ENCODE measurements around the gene GRHL1. TPM values are rescaled to one million over a fixed set of nuclear protein-coding genes. Genes with fewer than 3 reads are reported as not detected.

Gene GRHL1
- total RNA-seq, 1 experiment from 2014 or later, result 2.7 TPM

- TF ChIP-seq JUN (CRISPR knock-in tag; IDR thresholded peaks at IDR 0.05), result no peak
These were observed 17.3 kb downstream of the GRHL1 start (continued) for GRCh38 chr2:9968553-9969497.

DNA sequence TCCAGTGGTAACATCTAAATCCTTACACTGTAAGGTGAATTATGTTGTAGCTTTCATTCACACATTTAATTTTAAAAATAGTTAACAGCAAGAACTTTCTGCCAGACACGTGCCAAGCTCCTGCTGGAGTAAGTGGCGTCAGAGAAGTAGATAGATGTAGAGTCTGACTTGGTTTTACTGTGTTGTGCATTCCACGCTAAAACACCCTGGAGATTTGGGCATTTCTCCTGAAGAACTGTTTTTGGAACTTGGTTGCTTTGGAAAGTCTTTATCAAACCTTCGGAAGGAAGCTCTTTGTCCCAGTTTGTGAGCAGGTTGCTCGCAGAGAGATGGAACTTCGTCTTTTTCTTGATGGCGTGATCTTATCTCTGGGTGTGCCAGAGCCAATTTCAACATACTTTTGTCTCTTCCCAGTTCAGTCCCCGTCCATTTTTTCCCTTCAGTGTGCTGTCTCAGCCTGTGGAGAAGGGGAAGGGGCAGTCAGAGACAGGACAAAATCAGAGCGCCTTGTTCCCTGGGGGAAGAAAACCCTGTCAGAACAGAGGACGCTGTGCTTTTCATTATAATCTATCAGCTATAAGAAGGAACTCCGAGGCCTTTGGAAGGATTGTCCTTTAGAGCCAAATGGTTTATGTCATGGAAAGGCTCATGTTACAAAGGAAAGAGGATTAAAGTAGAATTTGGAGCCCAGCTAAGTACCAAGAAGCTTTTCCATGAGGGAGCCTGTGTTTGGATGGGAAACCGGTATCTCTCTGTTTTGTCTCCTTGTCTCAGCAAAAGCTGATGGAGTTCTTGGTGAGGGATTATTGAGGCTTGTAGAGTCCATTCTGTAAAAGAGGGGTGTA, 18.9 kb downstream of the GRHL1 start:
- no peak overlapping the region for H3K4me3 Mint-ChIP-seq
- TF ChIP-seq ESRRA (CRISPR knock-in tag; IDR thresholded peaks at IDR 0.05; ENCODE audit: borderline replicate concordance) (no peak), CREM (CRISPR knock-in tag; IDR thresholded peaks at IDR 0.05) (no peak), NR3C1 (CRISPR knock-in tag; conservative IDR thresholded peaks at IDR 0.05; ENCODE audit: low read depth) (no peak), ZNF671 (CRISPR knock-in tag; IDR thresholded peaks at IDR 0.05) (no peak), ATF6 (CRISPR knock-in tag; IDR thresholded peaks at IDR 0.05) (no peak), SP1 (CRISPR knock-in tag; conservative IDR thresholded peaks at IDR 0.05) (no peak), NR2C2 (CRISPR knock-in tag; IDR thresholded peaks at IDR 0.05) (no peak), IRF2 (CRISPR knock-in tag; IDR thresholded peaks at IDR 0.05; ENCODE audit: borderline replicate concordance, low read depth) (no peak), ZNF423 (CRISPR knock-in tag; IDR thresholded peaks at IDR 0.05) (no peak), NFE2L1 (CRISPR knock-in tag; IDR thresholded peaks at IDR 0.05) (no peak)
- POLR2A ChIA-PET, result no interaction called here

DNA sequence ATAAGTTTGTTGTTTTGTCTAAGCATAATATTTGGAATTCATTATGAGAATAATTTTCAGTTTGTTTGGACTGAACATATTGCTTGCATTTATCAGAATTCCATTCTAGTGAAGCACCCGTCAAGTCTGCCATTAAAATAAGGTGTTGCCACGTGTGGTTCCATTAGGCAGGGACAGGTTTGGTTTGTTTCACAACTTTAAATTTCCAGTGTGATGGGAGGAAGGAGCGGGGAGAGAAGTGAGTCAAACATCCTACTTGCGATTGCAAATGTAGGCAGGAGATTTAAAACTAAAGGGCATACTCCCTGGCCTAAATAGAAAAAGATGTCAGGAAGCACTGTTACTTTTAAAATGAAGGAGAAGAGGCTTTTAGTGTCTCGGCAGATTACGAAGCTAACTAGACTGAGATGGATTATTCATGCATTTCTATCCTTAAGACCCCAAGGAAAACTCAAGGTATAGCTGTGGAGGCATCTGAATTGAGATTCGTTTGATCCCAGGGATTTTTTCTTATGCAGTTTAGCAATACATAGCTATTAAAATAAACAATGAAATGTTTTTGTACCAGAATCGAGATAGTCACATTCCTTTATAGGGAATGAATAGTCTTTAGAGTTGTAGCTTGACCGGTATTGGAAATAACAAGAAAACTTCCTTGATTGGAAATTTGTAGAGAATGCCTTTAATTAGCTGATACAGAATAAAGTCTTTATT, 19.8 kb downstream of the GRHL1 start:
- DNase-seq (ENCODE audit: low spot score) (no peak), ATAC-seq (no peak)
- Mint-ChIP-seq H3K4me1 (peaks cover 5% of the 10 kb centered on the region; the same call in 1 of the 2 replicates), H3K27me3 (ENCODE audit: low read depth) (no peaks in the 10 kb centered on the region), H3K4me3 (no peak overlapping the region), H3K27ac (no peak overlapping the region), H3K9me3 (no peaks in the 10 kb centered on the region), H3K36me3 (no peaks in the 10 kb centered on the region)
- ChIA-PET POLR2A (interaction anchor here (0.6 kb wide), 2 partner anchors 22 to 492 kb away, joined by 3 to 5 read pairs; no protein-coding TSS in a partner anchor), CTCF (interaction anchor here (1.0 to 5.8 kb wide), 2 partner anchors 12 to 13 kb away, joined by 3 to 50 read pairs; no protein-coding TSS in a partner anchor)
- TF ChIP-seq CTCF (IDR thresholded peaks at IDR 0.05) (no peak), SP1 (CRISPR knock-in tag; conservative IDR thresholded peaks at IDR 0.05) (no peak), JAZF1 (CRISPR knock-in tag; IDR thresholded peaks at IDR 0.05) (no peak), NFE2L1 (CRISPR knock-in tag; IDR thresholded peaks at IDR 0.05) (no peak), GABPB1 (CRISPR knock-in tag; IDR thresholded peaks at IDR 0.05) (no peak), SMAD3 (CRISPR knock-in tag; IDR thresholded peaks at IDR 0.05; ENCODE audit: borderline replicate concordance) (no peak)
- TF ChIP-seq, protein P1, sequence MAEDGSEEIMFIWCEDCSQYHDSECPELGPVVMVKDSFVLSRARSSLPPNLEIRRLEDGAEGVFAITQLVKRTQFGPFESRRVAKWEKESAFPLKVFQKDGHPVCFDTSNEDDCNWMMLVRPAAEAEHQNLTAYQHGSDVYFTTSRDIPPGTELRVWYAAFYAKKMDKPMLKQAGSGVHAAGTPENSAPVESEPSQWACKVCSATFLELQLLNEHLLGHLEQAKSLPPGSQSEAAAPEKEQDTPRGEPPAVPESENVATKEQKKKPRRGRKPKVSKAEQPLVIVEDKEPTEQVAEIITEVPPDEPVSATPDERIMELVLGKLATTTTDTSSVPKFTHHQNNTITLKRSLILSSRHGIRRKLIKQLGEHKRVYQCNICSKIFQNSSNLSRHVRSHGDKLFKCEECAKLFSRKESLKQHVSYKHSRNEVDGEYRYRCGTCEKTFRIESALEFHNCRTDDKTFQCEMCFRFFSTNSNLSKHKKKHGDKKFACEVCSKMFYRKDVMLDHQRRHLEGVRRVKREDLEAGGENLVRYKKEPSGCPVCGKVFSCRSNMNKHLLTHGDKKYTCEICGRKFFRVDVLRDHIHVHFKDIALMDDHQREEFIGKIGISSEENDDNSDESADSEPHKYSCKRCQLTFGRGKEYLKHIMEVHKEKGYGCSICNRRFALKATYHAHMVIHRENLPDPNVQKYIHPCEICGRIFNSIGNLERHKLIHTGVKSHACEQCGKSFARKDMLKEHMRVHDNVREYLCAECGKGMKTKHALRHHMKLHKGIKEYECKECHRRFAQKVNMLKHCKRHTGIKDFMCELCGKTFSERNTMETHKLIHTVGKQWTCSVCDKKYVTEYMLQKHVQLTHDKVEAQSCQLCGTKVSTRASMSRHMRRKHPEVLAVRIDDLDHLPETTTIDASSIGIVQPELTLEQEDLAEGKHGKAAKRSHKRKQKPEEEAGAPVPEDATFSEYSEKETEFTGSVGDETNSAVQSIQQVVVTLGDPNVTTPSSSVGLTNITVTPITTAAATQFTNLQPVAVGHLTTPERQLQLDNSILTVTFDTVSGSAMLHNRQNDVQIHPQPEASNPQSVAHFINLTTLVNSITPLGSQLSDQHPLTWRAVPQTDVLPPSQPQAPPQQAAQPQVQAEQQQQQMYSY (CRISPR knock-in tag; IDR thresholded peaks at IDR 0.05), result no peak

More for the DNA sequence above, 18.9 kb downstream of the GRHL1 start:
- DNase-seq (ENCODE audit: low spot score) (no peak), ATAC-seq (no peak)
- Mint-ChIP-seq H3K27me3 (ENCODE audit: low read depth) (no peaks in the 10 kb centered on the region), H3K4me1 (peaks cover 5% of the 10 kb centered on the region; the same call in 1 of the 2 replicates), H3K9me3 (no peaks in the 10 kb centered on the region), H3K27ac (no peak overlapping the region), H3K36me3 (no peaks in the 10 kb centered on the region)
- CTCF ChIA-PET, result interaction anchor here (5.8 kb wide), 1 partner anchor 13 kb away, joined by 50 read pairs; no protein-coding TSS in a partner anchor
